GM18511 (cell line): ENCODE results near the gene LY9.
"Not testable (repeated sequence)": the region's sequence is repeated elsewhere in the genome, so short reads cannot be mapped to it uniquely, and the experiment has no call there.

Source experiments
- ATAC-seq: cut with Tn5 transposase; IDR thresholded peaks from one replicate; pipeline ENCODE4 v1.9.1; 2021; ENCODE audit warnings: mild to moderate bottlenecking, moderate library complexity; ENCODE audit not compliant: unreplicated experiment

Gene LY9

GRCh38 chr1:160863061-160863773 lies 67.2 kb downstream of the LY9 start:
- ATAC-seq, result no peak

GRCh38 chr1:160863774-160864131 lies 67.8 kb downstream of the LY9 start:
- no peak for ATAC-seq

GRCh38 chr1:160864173-160864572 lies 68.2 kb downstream of the LY9 start:
- ATAC-seq, result no peak

- no peak for ATAC-seq
Observed at GRCh38 chr1:160865337-160865736, 69.4 kb downstream of the LY9 start.

- no peak for ATAC-seq
Observed at GRCh38 chr1:160866001-160866694, 70.2 kb downstream of the LY9 start.

GRCh38 chr1:160866695-160867260 lies 70.8 kb downstream of the LY9 start:
- ATAC-seq, result no peak

- not testable (repeated sequence) for ATAC-seq
Observed at GRCh38 chr1:160867651-160868050, 71.7 kb downstream of the LY9 start.

GRCh38 chr1:160868141-160868540 lies 72.2 kb downstream of the LY9 start:
- no peak for ATAC-seq

GRCh38 chr1:160874935-160875334 lies 79.0 kb downstream of the LY9 start:
- no peak for ATAC-seq

GRCh38 chr1:160875591-160875990 lies 79.6 kb downstream of the LY9 start:
- ATAC-seq, result not testable (repeated sequence)

GRCh38 chr1:160876311-160876710 lies 80.3 kb downstream of the LY9 start:
- ATAC-seq, result no peak

- no peak for ATAC-seq
Observed at GRCh38 chr1:160877221-160877620, 81.2 kb downstream of the LY9 start.
